HG02678 (cell line): Measurements from ENCODE around the gene ANK3.

ENCODE experiments used
- ATAC-seq: cut with Tn5 transposase; IDR thresholded peaks from one replicate; pipeline ENCODE4 v1.9.1; 2021; ENCODE audit warnings: mild to moderate bottlenecking, moderate library complexity; ENCODE audit not compliant: unreplicated experiment

The ANK3 gene

GRCh38 chr10:60414111-60414510 lies 24.4 kb upstream of the ANK3 start:
- ATAC-seq = no peak

GRCh38 chr10:60413306-60414012 lies 23.8 kb upstream of the ANK3 start:
- ATAC-seq = no peak

GRCh38 chr10:60410970-60411369 lies 21.3 kb upstream of the ANK3 start:
- no peak for ATAC-seq

- ATAC-seq = no peak
These were observed 19.5 kb upstream of the ANK3 start for GRCh38 chr10:60409202-60409601.

- no peak for ATAC-seq
These were observed 16.5 kb upstream of the ANK3 start for GRCh38 chr10:60406182-60406581.

- no peak for ATAC-seq
These were observed 15.5 kb upstream of the ANK3 start for GRCh38 chr10:60405172-60405571.

- no peak for ATAC-seq
These were observed 13.6 kb upstream of the ANK3 start for GRCh38 chr10:60403168-60403873.

GRCh38 chr10:60400366-60400765 lies 10.7 kb upstream of the ANK3 start:
- no peak for ATAC-seq

- ATAC-seq = no peak
These were observed 9.7 kb upstream of the ANK3 start for GRCh38 chr10:60399328-60399727.

GRCh38 chr10:60397792-60398191 lies 8.1 kb upstream of the ANK3 start:
- no peak for ATAC-seq

- no peak for ATAC-seq
These were observed 7.1 kb upstream of the ANK3 start for GRCh38 chr10:60396766-60397165.

- no peak for ATAC-seq
These were observed 6.0 kb upstream of the ANK3 start for GRCh38 chr10:60395711-60396110.

GRCh38 chr10:60394446-60394845 lies 4.8 kb upstream of the ANK3 start:
- no peak for ATAC-seq

- ATAC-seq = no peak
These were observed 550 bp upstream of the ANK3 start for GRCh38 chr10:60390224-60390626.

GRCh38 chr10:60388709-60389301 lies 870 bp downstream of the ANK3 start:
- ATAC-seq = no peak

- no peak for ATAC-seq
These were observed 1.5 kb downstream of the ANK3 start for GRCh38 chr10:60388116-60388625.

GRCh38 chr10:60387531-60387930 lies 2.1 kb downstream of the ANK3 start:
- no peak for ATAC-seq

GRCh38 chr10:60385399-60385738 lies 4.3 kb downstream of the ANK3 start:
- no peak for ATAC-seq

- ATAC-seq = no peak
These were observed 4.8 kb downstream of the ANK3 start for GRCh38 chr10:60384708-60385398.

GRCh38 chr10:60384011-60384410 lies 5.7 kb downstream of the ANK3 start:
- no peak for ATAC-seq

GRCh38 chr10:60382946-60383681 lies 6.6 kb downstream of the ANK3 start:
- no peak for ATAC-seq
